Caco-2 (cell line): Measurements from ENCODE around the gene CDC42BPA. TPM values are rescaled to one million over a fixed set of nuclear protein-coding genes. Genes with fewer than 3 reads are reported as not detected.

ENCODE experiments used
- BruUV-seq: library from RNA; stranded (reverse); fragments of 400-500 nt; replicated peaks from 2 replicates; lab custom pipeline; 2021; lab: Mats Ljungman, UMichigan
- CTCF ChIA-PET: fragments of 300-600 bp; sonication (Branson Sonifier 250); formaldehyde crosslinking; loops from one replicate; lab custom pipeline; 2022; ENCODE audit warnings: antibody characterized with exemption; lab: Charles Lee
- POLR2A ChIA-PET: fragments of 300-600 bp; sonication (Branson Sonifier 250); formaldehyde crosslinking; loops from one replicate; lab custom pipeline; 2022; ENCODE audit warnings: antibody characterized with exemption; lab: Charles Lee
- DNase-seq, 2 experiments: peaks; one replicate each; pipeline versions ENCODE4 v3.0.0 to v3.0.0-alpha.2; 2020 to 2022
- H3K27me3 ChIP-seq: replicated peaks from 2 replicates; pipeline ENCODE4 v1.6.0; 2011; ENCODE audit warnings: low read length; ENCODE audit not compliant: control insufficient read depth, insufficient read depth
- H3K36me3 ChIP-seq: 2 replicates; pipeline ENCODE4 v1.5.1; 2011; ENCODE audit warnings: low read length; ENCODE audit not compliant: control insufficient read depth, insufficient read depth
- H3K4me1 ChIP-seq: fragments of 250-450 bp; sonication (Bioruptor Pico); 2 replicates; pipeline ENCODE4 v1.5.1; 2020; ENCODE audit warnings: mild to moderate bottlenecking
- H3K4me3 ChIP-seq: 2 replicates; pipeline ENCODE4 v1.5.1; 2011; ENCODE audit warnings: low read depth, mild to moderate bottlenecking, control low read depth, low read length
- H3K9me3 ChIP-seq: fragments of 250-450 bp; sonication (Bioruptor Pico); 2 replicates; pipeline ENCODE4 v1.5.1; 2020; ENCODE audit warnings: mild to moderate bottlenecking, moderate library complexity
- H3K27ac Mint-ChIP-seq: one replicate; pipeline ENCODE4 v1.8.0; 2022; ENCODE audit warnings: mixed read lengths; ENCODE audit not compliant: unreplicated experiment
- H3K27me3 Mint-ChIP-seq: one replicate; pipeline ENCODE4 v1.8.0; 2022; ENCODE audit warnings: mixed read lengths; ENCODE audit not compliant: insufficient read depth, unreplicated experiment
- H3K36me3 Mint-ChIP-seq: one replicate; pipeline ENCODE4 v1.8.0; 2022; ENCODE audit warnings: mild to moderate bottlenecking, mixed read lengths; ENCODE audit not compliant: insufficient read depth, unreplicated experiment
- H3K4me1 Mint-ChIP-seq: one replicate; pipeline ENCODE4 v1.8.0; 2022; ENCODE audit warnings: low read depth, mixed read lengths; ENCODE audit not compliant: unreplicated experiment
- H3K4me3 Mint-ChIP-seq: one replicate; pipeline ENCODE4 v1.8.0; 2022; ENCODE audit warnings: mild to moderate bottlenecking, moderate library complexity, mixed read lengths; ENCODE audit not compliant: unreplicated experiment
- H3K9me3 Mint-ChIP-seq: one replicate; pipeline ENCODE4 v1.8.0; 2022; ENCODE audit warnings: mixed read lengths; ENCODE audit not compliant: unreplicated experiment
- intact Hi-C: fragments of 100-400 bp; cut with micrococcal nuclease; formaldehyde crosslinking; loops from one replicate; pipeline ENCODE4 v1.10.0; 2022; ENCODE audit not compliant: unreplicated experiment
- total RNA-seq: library from RNA; stranded (reverse); gene quantifications from 2 replicates; pipeline ENCODE4 v1.2.3, GENCODE V29; 2022
- TF ChIP-seq, protein P1 (sequence below), 2 experiments: fragments of 200-600 bp in 1 of 2; IDR thresholded peaks; 1 replicate in 1 of 2; 2 replicates in 1 of 2; pipeline versions ENCODE4 v1.5.1 to v1.8.0; 2011 to 2022; ENCODE audit warnings: antibody characterized with exemption in 1 of 2, control low read depth in 1 of 2, inconsistent platforms in 1 of 2, low read depth in 1 of 2, low read length in 1 of 2, mild to moderate bottlenecking in 1 of 2, moderate library complexity in 1 of 2; ENCODE audit not compliant: insufficient read depth in 1 of 2, severe bottlenecking in 1 of 2, unreplicated experiment in 1 of 2

The CDC42BPA gene
- total RNA-seq, 1 experiment from 2014 or later: 38.3 TPM

GRCh38 chr1:227365473-227366431 is 47.5 kb upstream of the CDC42BPA start:
- Histone ChIP-seq H3K9me3 (0 out of 2 replicates have a peak, but pooled peaks cover 5% of the 10 kb centered on the region), H3K27me3 (no peaks in the 10 kb centered on the region), H3K4me1 (no peaks in the 10 kb centered on the region), H3K4me3 (no peak overlapping the region), H3K36me3 (no peaks in the 10 kb centered on the region)
- Mint-ChIP-seq H3K4me1 (no peaks in the 10 kb centered on the region), H3K27me3 (no peaks in the 10 kb centered on the region), H3K36me3 (no peaks in the 10 kb centered on the region), H3K4me3 (no peak overlapping the region), H3K9me3 (no peaks in the 10 kb centered on the region), H3K27ac (no peak overlapping the region)
- ChIA-PET POLR2A (no interaction called here), CTCF (no interaction called here)
- intact Hi-C loops: no loop called here
- BruUV-seq: no TSS peak
- TF ChIP-seq, protein P1, sequence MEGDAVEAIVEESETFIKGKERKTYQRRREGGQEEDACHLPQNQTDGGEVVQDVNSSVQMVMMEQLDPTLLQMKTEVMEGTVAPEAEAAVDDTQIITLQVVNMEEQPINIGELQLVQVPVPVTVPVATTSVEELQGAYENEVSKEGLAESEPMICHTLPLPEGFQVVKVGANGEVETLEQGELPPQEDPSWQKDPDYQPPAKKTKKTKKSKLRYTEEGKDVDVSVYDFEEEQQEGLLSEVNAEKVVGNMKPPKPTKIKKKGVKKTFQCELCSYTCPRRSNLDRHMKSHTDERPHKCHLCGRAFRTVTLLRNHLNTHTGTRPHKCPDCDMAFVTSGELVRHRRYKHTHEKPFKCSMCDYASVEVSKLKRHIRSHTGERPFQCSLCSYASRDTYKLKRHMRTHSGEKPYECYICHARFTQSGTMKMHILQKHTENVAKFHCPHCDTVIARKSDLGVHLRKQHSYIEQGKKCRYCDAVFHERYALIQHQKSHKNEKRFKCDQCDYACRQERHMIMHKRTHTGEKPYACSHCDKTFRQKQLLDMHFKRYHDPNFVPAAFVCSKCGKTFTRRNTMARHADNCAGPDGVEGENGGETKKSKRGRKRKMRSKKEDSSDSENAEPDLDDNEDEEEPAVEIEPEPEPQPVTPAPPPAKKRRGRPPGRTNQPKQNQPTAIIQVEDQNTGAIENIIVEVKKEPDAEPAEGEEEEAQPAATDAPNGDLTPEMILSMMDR (IDR thresholded peaks at IDR 0.05; ENCODE audit: insufficient read depth in 1 of 2, low read depth in 1 of 2, low read length in 1 of 2, severe bottlenecking in 1 of 2, unreplicated experiment in 1 of 2): no peak
- DNase-seq: no peak

DNA sequence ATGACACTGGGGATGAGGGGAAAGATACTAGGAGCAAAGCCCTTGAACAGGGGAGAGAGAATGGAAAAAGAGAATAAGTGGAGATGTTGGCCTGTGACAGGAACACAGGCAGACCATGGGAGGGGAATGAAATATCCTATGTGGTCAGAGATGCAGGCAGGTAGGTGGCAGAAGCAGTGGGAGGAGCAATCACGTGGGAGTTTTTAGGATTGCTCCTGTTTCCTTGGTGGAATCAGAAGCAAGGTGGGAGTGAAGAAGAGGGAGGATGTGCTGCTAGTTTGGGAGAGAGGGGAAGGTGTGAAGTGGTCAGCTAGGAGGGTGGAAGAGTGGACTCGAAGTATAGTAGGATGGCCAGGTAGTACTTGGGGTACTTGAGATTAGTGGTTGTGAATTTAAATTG is 46.4 kb upstream of the CDC42BPA start:
- H3K9me3 ChIP-seq: 0 out of 2 replicates have a peak, but pooled peaks cover 5% of the 10 kb centered on the region
- no peaks in the 10 kb centered on the region for H3K4me1 ChIP-seq
- no peak overlapping the region for H3K4me3 ChIP-seq
- Mint-ChIP-seq H3K4me1 (no peaks in the 10 kb centered on the region), H3K36me3 (no peaks in the 10 kb centered on the region), H3K27me3 (no peaks in the 10 kb centered on the region), H3K9me3 (no peaks in the 10 kb centered on the region), H3K27ac (no peak overlapping the region), H3K4me3 (no peak overlapping the region)
- BruUV-seq: no TSS peak
- no peaks in the 10 kb centered on the region for H3K27me3 ChIP-seq
- POLR2A ChIA-PET: no interaction called here
- TF ChIP-seq, protein P1 (IDR thresholded peaks at IDR 0.05; ENCODE audit: insufficient read depth in 1 of 2, low read depth in 1 of 2, low read length in 1 of 2, severe bottlenecking in 1 of 2, unreplicated experiment in 1 of 2): no peak
- no peak for DNase-seq
- CTCF ChIA-PET: no interaction called here
- intact Hi-C loops: no loop called here
- H3K36me3 ChIP-seq: no peaks in the 10 kb centered on the region

DNA sequence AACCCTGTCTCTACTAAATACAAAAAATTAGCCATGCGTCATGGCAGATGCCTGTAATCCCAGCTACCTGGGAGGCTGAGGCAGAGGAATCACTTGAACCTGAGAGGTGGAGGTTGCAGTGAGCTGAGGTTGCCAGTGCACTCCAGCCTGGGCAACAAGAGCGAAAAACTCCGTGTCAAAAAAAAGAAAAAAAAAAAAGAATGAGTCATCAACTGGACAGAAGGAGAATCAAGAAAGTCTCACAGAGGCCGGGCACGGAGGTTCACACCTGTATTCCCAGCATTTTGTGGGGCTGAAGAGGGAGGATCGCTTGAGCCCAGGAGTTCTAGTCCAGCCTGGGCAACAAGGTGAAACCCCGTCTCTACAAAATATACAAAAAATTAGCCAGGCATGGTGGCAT is 45.5 kb upstream of the CDC42BPA start:
- DNase-seq: no peak

More for the DNA sequence above, 45.5 kb upstream of the CDC42BPA start:
- Mint-ChIP-seq H3K9me3 (no peaks in the 10 kb centered on the region), H3K4me1 (no peaks in the 10 kb centered on the region), H3K4me3 (no peak overlapping the region), H3K36me3 (no peaks in the 10 kb centered on the region), H3K27me3 (no peaks in the 10 kb centered on the region), H3K27ac (no peak overlapping the region)
- Histone ChIP-seq H3K9me3 (0 out of 2 replicates have a peak, but pooled peaks cover 5% of the 10 kb centered on the region), H3K36me3 (no peaks in the 10 kb centered on the region), H3K4me1 (no peaks in the 10 kb centered on the region), H3K4me3 (no peak overlapping the region), H3K27me3 (no peaks in the 10 kb centered on the region)
- ChIA-PET CTCF (no interaction called here), POLR2A (interaction anchor here (0.6 kb wide), 1 partner anchor 1055 kb away, joined by 3 read pairs; the partner anchor contains the start of gene LIN9)
- TF ChIP-seq, protein P1 (IDR thresholded peaks at IDR 0.05; ENCODE audit: insufficient read depth in 1 of 2, low read depth in 1 of 2, low read length in 1 of 2, severe bottlenecking in 1 of 2, unreplicated experiment in 1 of 2): no peak
- no TSS peak for BruUV-seq
- intact Hi-C loops: no loop called here
